ENCODE data around the gene NFATC3.
"Not testable (repeated sequence)": the region's sequence is repeated elsewhere in the genome, so short reads cannot be mapped to it uniquely, and the experiment has no call there.

The NFATC3 gene

DNA sequence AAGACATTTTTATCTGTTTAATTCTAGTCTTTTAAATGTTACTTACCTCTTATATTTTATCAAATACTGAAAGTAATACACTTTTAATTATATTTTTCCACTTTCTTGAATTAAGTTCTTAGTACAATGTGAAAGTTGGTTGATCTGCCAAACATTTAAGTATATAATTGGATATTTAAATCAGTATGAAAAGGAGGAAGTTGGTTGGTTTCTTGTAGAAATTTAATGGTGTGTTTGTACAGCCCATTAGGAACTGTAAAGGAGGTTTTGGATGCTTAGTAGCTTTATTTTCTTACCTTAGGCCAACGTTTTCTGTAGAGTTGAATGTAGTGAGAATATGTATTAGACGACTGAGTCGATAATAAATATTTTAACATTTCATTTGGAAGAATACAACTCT, 5.4 kb downstream of the NFATC3 start:
- peak; percentile 26 for DNase-seq

DNA sequence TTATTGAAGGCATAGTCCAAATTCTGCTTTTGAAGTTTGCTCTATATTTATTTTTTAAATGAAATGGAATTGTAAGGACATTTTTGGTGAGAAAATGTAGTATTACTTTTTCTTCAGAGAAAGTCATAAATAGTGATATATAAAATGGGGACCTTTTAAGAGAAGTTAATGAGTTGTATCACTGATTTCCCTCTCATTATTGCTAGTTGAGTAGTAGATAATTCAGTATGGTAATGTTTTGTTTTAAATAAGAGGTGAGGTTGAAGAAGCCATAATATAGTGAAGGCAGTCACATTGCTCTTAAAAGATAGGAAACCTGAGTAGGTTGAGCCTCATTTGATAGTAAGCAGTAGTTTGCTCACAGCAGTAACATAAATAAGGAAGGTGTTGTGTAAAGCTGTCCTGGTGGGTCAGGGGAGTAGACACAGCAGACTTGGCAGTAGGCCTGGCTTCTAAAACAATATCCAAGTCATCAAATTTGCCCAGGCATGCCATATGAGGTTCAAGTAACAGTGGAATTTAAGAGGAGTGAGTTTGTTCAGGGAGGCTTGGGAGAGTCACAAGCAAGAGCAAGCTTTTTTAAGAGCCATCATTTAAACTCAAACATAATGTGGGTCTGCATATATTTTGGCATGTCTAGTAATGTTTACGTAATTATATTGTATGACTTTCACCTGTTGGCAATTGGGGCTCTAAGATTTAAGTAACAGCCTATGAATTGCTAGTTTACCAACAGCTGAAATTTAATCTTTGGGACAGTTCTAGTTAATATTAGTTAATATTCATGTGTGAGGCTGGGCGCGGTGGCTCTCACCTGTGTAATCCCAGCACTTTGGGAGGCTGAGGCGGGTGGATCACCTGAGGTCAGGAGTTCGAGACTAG, 6.5 kb downstream of the NFATC3 start:
- DNase-seq: peak; percentile 32

DNA sequence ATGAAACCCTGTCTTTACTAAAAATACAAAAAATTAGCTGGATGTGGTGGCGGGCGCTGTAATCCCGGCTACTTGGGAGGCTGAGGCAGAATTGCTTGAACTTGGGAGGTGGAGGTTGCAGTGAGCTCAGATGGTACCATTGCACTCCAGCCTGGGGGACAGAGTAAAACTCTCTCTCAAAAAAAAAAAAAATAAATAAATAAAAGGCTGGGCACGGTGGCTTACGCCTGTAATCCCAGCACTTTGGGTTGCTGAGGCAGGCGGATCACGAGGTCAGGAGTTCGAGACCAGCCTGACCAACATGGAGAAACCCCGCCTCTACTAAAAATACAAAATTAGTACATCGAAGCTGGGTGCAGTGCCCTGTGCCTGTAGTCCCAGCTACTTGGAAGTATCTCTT, 7.1 kb downstream of the NFATC3 start:
- not testable (repeated sequence) for DNase-seq

DNA sequence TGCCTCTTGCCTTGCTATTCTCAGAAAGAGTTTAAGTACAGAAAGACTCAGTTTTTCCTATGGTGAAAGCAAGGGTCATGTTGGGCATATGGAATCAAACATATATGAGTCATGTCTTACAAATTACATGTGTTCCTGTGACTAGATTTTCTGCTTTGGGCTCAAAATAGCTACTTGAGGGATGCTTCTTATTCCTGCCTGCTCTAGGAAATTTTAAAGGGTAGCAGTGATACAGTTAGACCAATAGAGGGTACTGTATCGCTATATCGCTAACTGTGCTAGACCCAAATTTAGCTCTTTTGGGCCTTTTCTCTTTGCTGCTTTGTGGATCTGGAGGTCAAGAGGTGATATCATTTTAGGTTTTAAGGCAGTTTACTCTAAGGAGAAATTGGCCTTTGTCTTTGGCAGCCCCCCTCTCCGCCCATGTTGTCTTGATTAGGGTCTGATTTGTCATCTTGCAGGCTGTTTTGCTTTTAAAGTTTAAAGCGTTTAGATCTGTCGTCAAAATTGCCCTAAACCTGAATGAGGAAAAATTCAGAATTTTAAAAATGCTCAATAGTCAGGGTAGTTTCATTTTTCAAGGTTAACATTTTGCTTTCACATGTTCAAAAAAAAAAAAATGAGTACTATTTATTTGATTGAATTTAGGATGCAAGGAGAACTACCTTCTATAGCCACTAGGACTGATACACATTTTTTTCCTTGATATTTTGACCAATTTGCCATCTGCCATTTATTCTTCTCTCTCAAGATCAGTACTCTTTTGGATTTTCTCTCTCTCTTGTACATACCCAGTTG, 8.8 kb downstream of the NFATC3 start:
- no peak for DNase-seq

DNA sequence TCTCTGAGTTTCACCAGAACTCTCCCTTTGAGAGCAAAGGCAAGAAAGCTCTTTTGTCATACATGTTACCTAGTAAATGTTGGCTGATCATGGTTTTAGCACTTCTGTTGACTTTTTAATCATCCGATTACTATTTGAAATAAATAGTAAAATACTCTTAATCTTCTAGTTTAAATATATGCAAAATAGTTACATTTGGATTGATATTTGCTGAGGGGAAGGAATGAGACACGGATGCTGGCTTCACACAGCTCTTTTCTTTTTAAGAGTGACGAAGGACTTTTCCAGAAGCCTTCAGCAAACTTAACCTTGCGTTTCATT, 9.4 kb downstream of the NFATC3 start:
- no peak for DNase-seq

DNA sequence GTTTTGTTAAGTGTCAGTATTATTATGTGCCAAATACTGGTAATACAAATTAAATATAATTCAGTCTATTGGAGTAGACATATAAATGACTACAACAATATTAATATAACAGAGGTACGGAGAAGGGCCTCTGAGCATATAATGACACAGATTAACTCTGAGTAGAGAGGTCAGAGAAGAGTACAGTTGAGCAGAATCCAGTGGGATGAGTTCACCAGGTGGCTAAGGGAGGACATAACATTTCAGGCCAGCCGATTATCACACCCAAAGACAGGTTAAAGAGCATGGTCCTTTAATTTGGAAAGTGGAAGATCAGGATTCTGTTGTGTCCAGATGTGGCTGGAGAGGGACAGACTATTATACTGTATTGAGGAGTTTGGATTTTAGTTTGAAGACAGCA, 11.3 kb downstream of the NFATC3 start:
- DNase-seq: no peak

DNA sequence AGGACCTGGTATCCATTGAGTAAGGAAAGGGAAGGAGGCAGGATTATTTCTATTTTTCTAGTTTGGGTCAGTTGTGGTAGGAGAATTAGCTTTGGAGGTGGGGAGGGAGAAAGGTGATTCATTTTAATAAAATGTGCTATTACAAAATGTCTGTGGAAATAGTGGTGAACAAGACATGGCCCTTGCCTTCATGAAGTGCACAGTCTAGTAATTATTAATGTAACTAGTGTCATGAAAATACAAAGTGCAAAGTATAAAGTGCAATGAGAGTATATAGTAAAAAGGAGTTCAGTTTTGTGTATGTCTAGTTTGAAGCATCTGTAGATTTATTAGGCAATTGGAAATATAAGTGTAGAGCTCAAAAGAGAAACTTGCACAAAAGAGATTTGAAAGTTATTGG, 11.9 kb downstream of the NFATC3 start:
- no peak for DNase-seq

DNA sequence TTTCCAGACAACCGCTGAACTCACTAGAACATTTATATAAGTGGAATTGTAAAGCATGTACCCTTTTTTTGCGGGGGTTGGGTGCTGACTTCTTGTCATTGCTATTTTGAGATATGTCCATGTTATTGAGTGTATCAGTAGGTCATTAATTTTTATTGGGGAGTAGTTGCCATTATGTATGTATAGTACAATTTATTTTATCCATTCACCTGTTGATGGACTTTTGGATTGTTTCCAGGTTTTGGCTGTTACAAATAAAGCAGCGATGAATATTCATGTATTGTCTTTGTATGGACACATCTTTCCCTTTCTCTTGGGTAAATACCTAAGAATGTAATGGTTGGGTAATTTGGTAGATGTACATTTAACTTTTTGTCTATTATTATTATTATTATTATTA, 12.7 kb downstream of the NFATC3 start:
- no peak for DNase-seq

DNA sequence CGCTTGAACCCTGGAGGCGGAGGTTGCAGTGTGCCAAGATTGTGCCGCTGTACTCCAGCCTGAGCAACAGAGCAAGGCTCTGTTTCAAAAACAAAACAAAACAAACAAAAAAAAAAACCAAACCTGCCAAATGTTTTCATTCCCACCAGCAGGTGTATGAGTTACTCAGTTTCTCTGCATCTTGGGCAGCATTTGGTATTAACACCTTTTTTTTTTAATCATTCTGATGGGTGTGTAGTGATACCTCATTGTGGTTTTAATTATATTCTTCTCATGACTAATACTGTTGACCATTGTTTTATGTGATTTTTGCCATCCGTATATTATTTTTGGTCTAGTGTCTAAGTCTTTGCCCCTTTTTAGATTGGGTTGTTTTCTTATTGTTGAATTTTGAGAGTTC, 15.3 kb downstream of the NFATC3 start:
- no peak for DNase-seq

DNA sequence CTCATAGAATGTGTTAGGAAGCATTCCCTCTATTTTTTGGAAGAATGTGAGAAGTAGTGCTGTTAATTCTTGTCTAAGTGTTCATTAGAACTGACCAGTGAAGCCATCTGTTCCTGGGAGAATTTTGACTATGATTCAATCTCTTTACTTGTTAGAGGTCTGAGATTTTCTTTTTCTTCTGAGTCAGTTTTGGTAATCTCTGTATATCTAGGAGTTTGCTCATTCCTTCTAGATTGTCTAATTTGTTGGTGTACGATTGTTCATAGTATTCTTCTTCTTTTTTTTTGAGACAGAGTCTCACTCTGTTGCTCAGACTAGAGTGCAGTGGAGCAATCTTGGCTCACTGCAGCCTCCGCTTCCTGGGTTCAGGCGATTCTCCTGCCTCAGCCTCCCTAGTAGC, 20.4 kb downstream of the NFATC3 start:
- DNase-seq: no peak

DNA sequence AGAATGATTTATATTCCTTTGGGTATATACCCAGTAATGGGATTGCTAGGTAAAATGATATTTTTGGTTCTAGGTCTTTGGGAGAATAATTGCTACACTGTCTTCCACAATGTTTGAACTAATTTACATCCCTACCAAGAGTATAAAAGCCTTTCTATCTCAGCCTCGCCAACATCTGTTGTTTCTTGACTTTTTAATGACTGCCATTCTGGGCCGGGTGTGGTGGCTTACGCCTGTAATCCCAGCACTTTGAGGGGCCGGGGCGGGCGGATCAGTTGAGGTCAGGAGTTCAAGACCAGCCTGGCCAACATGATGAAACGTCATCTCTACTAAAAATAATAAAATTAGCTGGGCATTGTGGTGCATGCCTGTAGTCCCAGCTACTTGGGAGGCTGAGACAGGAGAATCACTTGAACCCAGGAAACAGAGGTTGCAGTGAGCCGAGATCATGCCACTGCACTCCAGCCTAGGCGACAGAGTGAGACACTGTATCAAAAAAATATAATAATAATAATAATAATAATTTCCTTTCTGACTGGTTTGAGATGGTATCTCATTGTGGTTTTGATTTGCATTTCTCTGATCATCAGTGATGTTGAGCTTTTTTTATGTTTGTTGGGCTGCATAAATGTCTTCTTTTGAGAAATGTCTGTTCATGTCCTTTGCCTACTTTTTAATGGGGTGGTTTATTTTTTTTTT, 22.2 kb downstream of the NFATC3 start:
- DNase-seq: not testable (repeated sequence)

DNA sequence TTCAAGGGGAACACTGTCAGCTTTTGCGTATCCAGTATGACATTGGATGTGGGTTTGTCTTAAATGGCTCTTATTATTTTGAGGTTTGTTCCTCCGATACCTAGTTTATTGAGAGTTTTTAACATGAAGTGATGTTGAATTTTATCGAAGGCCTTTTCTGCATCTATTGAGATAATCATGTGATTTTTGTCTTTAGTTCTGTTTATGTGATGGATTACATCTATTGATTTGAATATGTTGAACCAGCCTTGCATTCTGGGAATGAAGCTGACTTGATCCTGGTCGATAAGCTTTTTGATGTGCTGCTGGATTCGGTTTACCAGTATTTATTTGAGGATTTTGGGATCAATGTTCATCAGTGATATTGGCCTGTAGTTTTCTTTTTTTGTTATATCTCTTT, 24.0 kb downstream of the NFATC3 start:
- not testable (repeated sequence) for DNase-seq

DNA sequence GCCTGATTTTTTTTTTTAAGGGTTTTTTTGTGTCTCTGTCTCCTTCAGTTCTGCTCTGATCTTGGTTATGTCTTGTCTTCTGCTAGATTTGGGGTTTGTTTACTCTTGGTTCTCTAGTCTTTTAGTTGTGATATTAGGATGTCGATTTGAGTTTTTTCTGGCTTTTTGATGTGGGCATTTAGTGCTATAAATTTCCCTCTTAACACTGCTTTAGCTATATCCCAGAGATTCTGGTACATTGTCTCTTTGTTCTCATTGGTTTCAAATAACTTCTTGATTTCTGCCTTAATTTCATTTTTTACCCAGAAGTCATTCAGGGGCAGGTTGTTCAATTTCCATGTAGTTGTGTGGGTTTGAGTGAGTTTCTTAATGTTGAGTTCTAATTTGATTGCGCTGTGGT, 25.4 kb downstream of the NFATC3 start:
- not testable (repeated sequence) for DNase-seq

DNA sequence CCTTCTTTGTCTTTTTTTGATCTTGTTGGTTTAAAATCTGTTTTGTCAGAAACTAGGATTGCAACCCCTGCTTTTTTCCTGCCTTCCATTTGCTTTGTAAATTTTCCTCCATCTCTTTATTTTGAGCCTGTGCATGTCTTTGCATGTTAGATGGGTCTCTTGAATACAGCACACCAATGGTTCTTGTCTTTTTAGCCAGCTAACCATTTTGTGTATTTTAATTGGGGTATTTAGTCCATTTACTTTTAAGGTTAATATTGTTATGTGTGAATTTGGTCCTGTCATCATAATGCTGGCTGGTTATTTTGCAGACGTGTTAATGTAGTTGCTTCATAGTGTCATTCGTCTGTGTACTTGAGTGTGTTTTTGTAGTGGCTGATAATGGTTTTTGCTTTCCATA, 26.2 kb downstream of the NFATC3 start:
- no peak for DNase-seq

DNA sequence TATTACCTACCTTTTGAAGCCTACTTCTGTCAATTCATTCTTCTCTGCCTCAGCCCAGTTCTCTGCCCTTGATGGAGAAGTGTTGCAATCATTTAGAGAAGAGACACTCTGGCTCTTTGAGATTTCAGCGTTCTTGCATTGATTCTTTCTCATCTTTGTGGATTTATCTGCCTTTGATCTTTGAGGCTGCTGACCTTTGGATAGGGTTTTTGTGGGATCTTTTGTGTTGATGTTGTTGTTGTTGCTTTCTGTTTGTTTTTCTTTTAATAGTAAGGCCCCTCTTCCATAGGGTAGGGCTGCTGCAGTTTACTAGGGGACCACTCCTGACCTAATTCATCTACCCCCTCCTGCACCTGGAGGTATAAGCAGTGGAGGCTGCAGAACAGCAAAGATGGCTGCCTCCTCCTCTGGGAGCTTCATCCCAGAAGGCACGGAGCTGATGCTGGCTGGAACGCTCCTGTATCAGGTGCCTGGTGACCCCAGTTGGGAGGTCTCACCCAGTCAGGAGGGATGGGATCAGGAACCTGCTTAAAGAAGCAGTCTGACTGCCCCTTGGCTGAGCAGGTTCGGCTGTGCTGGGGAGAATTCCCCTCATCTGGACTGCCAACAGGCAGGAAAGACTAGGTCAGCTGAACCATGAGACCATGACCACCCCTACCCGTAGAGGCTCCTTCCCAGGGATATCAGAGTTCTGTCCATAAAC, 28.0 kb downstream of the NFATC3 start:
- no peak for DNase-seq

DNA sequence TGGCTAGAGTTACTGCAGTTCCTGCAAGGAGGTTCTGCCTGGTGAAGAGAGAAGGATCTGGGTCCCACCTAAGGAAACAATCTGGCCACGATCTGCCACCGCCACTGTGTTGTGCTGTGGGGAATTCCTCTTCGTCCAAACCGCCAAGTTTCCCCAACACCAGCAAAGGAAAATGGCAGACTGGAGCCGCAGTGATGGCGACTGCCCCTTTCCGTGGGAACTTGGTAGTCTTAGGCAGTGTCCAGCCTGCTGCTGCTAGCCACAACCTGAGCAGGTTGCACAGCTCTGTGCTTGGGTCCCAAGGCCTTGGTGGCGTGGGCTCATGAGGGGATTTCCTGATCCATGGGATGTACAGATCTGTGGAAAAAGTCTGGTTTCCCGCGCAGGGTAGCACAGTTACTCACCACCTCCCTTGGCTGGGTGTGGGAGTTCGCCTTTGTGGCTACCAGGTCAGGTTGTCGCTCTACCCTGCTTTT, 28.6 kb downstream of the NFATC3 start:
- DNase-seq: no peak

DNA sequence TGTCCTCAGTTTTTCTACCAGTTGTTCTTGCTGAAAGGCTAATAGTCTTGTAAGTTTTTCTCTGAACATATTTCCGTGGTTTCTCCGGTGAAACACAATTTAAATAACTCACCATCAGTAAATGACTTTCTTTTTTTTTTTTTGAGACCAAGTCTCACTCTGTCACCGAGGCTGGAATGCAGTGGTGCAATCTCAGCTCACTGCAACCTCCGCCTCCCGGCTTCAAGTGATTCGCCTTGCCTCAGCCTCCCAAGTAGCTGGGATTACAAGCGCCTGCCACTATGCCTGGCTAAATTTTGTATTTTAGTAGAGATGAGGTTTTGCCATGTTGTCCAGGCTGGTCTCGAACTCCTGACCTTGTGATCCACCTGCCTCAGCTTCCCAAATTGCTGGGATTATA, 29.8 kb downstream of the NFATC3 start:
- not testable (repeated sequence) for DNase-seq

DNA sequence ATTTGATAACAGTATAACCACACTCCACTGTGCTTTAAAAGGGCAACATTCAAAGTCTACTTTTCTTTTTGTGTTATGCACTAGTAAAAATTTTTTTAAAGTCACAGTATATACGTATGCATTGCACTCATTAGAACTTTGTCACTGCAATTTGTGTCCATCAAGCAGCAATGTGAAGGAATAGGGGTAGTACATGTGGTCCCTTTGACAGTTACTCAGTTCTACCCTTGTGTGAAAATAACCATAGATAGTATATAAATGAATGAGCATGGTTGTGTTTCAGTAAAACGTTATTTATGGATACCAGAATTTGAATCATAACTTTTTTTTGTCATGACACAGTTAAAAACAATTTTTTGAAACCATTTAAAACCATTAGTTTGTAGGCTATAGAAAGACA, 30.7 kb downstream of the NFATC3 start:
- no peak for DNase-seq

DNA sequence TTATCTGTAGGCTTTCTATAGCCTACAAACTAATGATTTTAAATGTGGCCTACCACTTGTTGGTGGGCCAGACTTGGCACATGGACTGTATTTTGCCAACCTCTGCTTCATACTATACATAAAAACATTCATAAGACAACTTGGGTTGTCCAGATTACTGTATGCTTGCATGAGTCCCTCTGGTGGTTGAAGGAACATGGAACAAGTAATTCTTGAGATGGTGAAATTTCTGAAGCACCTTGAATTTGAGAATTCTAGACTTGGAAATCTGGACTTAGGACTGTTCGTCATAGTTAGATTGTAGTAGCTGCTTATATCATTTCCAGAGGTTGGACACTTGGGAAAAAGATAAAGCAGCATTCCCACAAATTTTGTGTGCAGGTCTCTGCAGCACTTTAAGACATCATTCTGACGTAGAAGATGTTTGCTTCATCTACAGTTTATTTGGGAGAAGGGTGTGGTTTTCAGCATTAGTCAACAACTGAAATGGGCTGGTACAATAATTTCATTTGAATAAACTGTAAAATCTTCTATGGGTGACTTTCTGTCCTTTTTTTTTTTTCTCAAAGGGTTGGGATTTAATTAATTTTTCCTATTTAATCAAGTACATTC, 31.2 kb downstream of the NFATC3 start:
- no peak for DNase-seq

DNA sequence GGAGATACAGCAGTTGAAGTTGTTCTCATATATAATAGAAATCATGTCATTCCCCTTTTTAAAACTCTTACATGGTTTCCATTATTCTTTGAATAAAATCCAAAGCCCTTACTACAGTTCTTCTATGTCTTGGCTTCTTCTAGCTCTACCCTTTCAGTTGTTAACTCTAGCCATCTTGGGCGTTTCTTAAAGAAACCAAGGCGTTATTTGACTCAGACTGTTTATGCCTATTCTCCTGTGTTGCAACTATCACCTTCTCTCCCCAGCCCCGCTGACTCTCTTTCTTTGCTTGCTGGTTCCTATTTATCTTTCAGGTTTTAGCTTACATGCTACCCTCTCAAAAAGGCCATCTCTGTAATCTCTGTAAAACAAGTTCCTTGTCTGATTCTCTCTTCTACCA, 32.7 kb downstream of the NFATC3 start:
- no peak for DNase-seq

DNA sequence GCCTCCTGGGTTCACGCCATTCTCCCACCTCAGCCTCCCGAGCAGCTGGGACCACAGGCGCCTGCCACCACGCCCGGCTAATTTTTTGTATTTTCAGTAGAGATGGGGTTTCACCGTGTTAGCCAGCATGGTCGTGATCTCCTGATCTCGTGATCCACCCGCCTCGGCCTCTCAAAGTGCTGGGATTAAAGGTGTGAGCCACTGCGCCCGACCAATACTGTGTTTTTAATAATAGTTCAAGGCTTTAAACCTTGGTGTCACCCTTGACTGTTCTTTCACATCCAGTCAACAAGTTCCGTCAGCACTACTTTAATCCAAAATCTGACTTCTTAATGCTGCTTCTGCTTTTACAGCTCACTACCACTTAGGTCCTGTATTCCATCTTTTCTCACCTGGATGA, 33.8 kb downstream of the NFATC3 start:
- not testable (repeated sequence) for DNase-seq

DNA sequence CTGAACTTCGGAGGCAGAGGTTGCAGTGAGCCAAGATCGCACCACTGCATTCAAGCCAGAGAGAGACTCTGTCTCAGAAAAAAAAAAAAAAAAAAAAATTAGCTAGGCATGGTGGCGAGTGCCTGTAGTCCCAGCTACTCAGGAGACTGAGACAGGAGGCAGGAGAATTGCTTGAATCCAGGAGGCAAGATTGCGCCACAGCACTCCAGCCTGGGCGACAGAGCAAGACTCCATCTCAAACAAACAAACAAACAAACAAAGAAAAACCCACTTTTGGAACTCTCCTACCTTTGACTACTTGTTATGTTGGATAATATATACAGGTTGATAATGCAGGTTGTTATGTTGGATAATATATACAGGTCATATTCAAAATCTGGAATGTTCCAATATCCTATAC, 35.3 kb downstream of the NFATC3 start:
- not testable (repeated sequence) for DNase-seq

DNA sequence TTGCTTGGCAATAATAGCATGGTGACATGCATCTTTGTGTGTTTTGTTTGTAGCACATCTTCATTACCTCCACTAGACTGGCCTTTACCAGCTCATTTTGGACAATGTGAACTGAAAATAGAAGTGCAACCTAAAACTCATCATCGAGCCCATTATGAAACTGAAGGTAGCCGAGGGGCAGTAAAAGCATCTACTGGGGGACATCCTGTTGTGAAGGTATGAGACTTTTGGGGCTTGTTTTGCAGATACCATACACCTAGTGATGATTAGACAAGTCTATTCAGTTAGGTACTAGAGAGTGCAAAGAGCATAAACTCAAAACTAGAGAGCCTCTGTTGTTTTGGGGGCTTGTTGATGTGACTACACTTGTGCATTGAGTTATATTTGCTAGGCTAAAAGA, 41.2 kb downstream of the NFATC3 start:
- DNase-seq: no peak

Data from GF-D8 (cell line).